Stomach smooth muscle (tissue), 2 donors: ENCODE data around the gene SPDYE6.

Source experiments
- H3K27ac ChIP-seq: one replicate; pipeline ENCODE4 v1.7.0; 2013; ENCODE audit warnings: mild to moderate bottlenecking, low read length, inconsistent platforms
- H3K27me3 ChIP-seq, 2 donors: one replicate each; pipeline ENCODE4 v1.7.0; 2013; ENCODE audit warnings: low read length in 2 of 2; ENCODE audit not compliant: insufficient read depth in 2 of 2, control insufficient read depth in 1 of 2
- H3K36me3 ChIP-seq, 2 donors: one replicate each; pipeline ENCODE4 v1.7.0; 2013; ENCODE audit warnings: low read length in 2 of 2; ENCODE audit not compliant: control insufficient read depth in 2 of 2, insufficient read depth in 2 of 2
- H3K4me1 ChIP-seq: one replicate; pipeline ENCODE4 v1.7.0; 2013; ENCODE audit warnings: low read length; ENCODE audit not compliant: control insufficient read depth, insufficient read depth
- H3K4me3 ChIP-seq, 2 donors: one replicate each; pipeline ENCODE4 v1.7.0; 2013; ENCODE audit warnings: low read length in 2 of 2
- H3K9ac ChIP-seq, 2 donors: one replicate each; pipeline ENCODE4 v1.7.0; 2013; ENCODE audit warnings: low read length in 2 of 2, mild to moderate bottlenecking in 1 of 2
- H3K9me3 ChIP-seq, 2 donors: one replicate each; pipeline ENCODE4 v1.7.0; 2013; ENCODE audit warnings: low read length in 2 of 2; ENCODE audit not compliant: control insufficient read depth in 2 of 2
- donor health status: healthy.
- donor health status: Pancreatic carcinoma.

The SPDYE6 gene

DNA sequence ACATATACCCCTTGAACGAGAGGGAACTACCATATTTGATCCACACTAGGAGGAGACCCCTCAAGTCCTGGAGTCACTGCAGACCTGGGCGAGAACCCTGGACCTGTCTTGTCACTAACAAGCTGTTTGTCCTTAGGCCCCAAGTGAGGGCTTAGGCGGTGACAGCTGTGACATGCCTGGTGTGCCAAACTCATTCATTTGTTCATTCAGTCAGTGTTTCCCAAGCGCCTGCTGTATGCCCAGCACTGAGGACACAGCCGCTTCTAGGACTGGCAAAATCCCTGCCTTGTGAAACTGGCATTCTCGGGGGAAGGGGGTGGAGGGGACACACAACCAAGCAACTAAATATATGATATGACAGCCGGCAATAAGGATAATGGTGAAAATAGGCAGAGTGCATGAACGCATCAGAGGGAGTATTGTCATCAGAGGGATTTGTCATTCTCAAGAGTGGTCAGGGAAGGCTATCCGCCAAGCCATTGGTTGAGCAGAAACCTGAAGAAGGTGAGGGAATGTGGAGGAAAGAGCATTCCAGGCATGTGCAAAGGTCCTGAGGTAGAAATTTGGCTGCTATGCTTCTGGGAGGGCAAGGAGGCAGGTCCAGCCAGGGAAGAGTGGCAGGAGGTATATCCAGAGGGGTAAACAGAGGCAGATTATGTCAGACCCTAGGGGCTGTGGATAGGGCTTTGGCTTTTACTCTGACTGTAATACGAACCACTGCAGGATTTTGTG is 58.6 kb downstream of the SPDYE6 start:
- Histone ChIP-seq H3K36me3 (no peaks in the 10 kb centered on the region), H3K27ac (no peak overlapping the region), H3K4me3 (no peak overlapping the region), H3K9me3 (no peaks in the 10 kb centered on the region), H3K9ac (no peak overlapping the region), H3K27me3 (peaks cover 0 to 6% of the 10 kb centered on the region in 2 donors), H3K4me1 (peaks cover 3% of the 10 kb centered on the region)

DNA sequence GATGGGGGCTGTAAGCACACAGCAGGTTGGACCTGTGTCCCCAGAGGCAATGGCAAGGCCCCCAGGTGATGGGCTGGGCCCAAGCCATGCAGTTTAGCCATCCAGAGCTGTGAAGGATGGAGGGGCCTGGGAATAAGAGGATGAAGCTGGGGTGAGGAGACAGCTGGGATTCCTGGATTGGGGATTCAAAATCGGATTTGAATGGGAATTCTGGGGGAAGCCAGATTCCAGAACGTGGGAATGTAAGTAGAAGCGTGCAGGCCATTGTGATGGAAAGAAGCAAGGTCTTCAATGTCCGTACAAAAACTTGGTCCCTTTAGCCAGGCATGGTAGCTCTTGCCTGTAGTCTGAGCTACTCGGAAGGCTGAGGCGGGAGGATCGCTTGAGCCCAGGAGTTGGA is 59.7 kb downstream of the SPDYE6 start:
- H3K4me1 ChIP-seq = peaks cover 3% of the 10 kb centered on the region
- no peaks in the 10 kb centered on the region for H3K9me3 ChIP-seq
- no peak overlapping the region for H3K27ac ChIP-seq
- H3K27me3 ChIP-seq = peaks cover 0 to 6% of the 10 kb centered on the region in 2 donors
- H3K36me3 ChIP-seq = no peaks in the 10 kb centered on the region
- H3K9ac ChIP-seq = no peak overlapping the region
- H3K4me3 ChIP-seq = no peak overlapping the region

DNA sequence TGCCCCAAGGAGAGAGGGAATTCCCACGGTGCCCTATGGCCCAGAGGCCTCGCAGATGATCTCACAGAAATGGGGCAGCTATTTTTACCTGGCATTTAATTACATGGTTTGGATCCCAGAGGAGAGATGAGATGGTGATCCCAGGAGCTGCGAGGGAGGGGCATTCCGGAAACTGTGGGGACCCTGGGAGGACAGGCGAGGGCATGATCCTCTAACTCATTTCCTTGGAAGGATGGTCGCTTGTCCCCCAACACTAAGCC is 60.1 kb downstream of the SPDYE6 start:
- no peak overlapping the region for H3K27ac ChIP-seq
- H3K4me1 ChIP-seq = peaks cover 3% of the 10 kb centered on the region
- no peaks in the 10 kb centered on the region for H3K9me3 ChIP-seq
- H3K4me3 ChIP-seq = no peak overlapping the region
- no peak overlapping the region for H3K9ac ChIP-seq
- H3K27me3 ChIP-seq = peaks cover 0 to 5% of the 10 kb centered on the region in 2 donors
- H3K36me3 ChIP-seq = no peaks in the 10 kb centered on the region
